NCI-H2107 treated with DMSO at 0.1 percent for 48 hours (cell line): Measurements from ENCODE around the gene RSPH3.
"Not testable (repeated sequence)": the region's sequence is repeated elsewhere in the genome, so short reads cannot be mapped to it uniquely, and the experiment has no call there.

Source experiments
- DNase-seq: peaks from one replicate; lab custom pipeline; 2025; ENCODE audit not compliant: unreplicated experiment; lab: John Stamatoyannopoulos, UW

RSPH3 gene

DNA sequence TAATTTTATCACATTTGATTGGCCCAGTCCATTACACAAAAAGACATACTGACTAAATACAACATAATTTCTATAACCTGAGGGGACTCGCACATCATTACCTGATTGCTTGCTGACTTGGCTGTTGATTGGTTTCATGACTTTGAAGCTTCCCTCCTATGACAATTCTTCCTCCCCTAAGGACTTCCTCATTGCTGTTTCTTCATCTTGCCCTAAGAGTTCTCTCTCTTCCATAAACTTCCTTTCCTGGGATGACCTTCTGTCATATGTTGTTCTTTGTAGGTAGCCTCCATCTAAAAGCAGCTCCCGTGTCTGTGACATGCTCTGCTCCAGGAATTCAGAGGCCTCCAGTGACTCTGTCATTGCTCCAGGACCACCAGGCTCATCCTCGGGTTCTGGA is 22.6 kb downstream of the RSPH3 start:
- DNase-seq: no peak

- peak; percentile 57 for DNase-seq
These were observed 27.5 kb downstream of the RSPH3 start for GRCh38 chr6:158972241-158973233.

DNA sequence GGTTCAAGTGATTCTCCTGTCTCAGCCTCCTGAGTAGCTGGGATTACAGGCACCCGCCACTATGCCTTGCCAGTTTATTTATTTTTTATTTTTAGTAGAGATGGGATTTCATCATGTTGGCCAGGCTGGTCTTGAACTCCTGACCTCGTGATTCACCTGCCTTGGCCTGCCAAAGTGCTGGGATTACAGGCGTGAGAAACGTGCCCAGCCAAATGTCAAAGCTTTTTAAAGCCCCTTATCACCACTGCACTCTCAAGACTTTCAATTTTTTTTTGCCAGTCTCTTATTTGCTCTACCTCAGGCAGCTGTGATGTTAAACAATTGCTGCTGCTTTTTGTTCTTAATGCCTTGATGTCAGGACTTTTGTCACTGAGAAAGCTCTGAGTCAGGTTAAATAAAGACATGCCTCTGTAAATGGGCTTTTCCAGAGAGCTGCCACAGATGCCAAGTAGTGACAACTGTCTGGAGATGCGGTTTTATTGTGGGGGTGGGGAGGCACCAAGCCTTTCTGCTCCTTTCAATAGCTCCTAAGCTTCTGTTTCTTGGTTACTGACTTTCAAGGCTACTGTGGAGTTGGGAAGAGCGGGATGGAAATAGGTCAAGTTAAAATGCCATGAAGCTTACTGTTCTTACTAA is 29.2 kb downstream of the RSPH3 start:
- no peak for DNase-seq

- DNase-seq: no peak
These were observed 30.9 kb downstream of the RSPH3 start for GRCh38 chr6:158969148-158969547.

DNA sequence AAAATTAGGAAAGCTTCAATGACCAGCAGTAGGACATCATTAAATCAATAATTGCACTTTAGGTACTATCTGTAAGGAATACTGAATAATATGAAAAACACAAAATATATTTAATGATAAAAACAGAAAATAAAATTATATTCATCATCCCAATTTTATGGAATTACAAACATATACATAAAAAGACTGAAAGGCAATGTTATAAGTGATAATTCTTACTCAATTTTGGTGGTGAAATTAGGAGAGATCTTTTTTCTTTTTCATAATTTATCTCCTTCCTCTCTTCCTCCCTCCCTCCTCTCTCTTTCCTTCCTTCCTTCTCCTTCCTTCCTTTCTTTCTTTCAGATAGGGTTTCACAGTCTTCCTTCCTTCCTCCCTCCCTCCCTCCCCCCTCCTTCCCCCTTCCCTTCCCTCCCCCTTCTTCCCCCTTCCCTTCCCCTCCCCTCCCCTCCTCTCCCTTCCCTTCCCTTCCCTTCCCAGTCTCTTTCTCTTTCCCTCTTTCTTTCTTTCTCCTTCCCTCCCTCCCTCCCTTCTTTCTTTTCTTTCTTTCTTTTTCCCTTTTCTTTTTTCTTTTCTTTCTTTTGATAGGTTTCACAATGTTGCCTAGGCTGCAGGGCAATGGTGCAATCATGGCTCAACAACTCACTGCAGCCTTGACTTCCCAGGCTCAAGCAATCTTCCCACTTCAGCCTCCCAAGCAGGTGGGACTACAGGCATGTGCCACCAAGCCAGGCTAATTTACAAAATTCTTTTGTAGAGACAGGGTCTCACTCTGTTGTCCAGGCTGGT is 36.8 kb downstream of the RSPH3 start:
- no peak for DNase-seq

DNA sequence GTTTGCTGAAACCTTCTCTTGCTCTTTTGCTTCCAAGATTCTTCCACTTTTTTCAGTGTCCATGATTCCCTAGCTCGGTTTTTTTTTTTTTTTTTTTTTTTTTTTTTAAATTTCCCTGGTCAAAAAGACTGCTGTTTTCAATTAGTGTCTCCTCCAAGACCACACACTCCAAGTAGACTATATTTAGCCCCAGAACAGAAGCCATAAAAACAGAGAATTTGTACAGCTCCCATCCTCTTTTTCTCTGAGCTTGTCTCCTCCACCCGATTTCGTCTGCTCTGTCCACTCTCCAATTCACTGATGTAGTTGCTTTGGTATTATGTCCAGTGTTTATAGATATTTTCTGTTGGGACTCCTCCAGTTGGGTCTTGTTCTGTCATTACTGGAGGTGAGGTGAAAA is 37.6 kb downstream of the RSPH3 start:
- no peak for DNase-seq

DNA sequence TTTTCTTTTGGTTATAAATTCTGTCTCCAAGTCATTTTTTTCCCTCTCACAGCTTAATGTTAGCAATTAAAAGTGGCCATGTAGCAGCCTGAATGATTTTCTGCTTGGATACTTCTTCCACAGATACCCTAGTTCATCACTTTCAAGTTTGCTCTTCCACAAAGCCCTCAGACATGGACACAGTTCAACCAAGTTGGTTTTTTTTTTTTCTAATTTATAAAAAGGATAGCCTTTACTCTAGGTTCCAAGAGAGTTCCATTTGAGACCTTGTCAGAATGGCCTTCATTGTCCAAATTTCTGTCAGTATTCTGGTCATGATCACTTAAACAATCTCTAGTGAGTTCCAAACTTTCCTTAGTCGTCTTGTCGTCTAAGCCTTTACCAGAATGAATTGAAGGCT is 40.0 kb downstream of the RSPH3 start:
- no peak for DNase-seq

DNA sequence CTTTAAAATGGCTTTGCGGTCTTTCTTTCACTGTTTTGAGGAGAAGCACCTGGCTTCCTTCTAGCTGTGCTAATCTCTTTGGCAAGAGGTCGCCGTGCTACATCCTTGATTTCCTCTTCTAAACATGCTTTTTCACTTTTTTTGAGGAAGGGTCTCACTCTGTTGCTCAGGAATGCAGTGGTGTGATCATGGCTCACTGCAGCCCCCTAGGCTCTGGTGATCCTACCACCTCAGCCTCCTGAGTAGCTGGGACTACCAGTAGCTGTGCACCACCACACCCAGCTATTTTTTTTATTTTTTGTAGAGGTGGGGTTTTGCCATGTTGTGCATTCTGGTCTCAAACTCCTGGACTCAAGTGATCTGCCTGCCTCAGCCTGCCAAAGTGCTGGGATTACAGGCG is 40.5 kb downstream of the RSPH3 start:
- no peak for DNase-seq

DNA sequence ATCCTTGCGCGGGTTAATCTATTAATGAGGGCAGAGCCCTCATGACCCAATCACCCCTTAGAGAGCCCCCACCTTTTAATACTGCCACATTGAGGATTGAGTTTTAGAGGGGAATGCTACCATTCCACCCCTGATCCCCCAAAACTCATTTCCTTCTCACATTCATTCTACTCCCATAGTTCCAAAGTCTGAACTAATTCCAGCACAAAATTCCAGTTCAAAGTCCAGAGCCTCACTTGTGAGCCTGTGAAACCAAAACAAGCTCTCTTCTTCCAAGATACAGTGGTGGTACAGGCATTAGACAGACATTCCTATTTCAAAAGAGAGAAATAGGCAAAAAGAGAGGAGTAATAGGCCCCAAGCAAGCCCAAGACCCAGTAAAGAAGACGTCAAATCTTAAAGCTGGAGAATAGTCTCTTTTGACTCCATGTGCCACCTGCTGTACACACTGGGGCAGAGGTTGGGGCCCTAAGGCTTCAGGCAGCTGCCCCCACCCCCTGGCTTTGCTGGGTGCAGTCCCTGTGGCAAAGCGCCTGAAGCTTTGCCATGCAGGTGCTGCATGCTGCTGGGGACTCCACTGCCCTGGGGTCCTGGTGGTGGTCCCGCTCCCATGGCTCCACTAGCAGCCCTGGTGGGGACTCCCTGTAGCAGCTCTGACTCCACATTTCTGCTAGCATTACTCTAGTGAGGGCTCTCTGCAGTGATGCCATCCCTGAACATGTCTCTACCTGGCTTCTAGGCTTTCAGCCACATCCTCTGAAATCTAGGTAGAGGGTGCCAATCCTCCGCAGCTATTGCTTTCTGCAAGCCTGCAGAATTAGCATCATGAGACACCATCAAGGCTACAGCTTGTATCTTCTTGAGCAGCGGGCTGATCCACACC is 41.3 kb downstream of the RSPH3 start:
- no peak for DNase-seq

DNA sequence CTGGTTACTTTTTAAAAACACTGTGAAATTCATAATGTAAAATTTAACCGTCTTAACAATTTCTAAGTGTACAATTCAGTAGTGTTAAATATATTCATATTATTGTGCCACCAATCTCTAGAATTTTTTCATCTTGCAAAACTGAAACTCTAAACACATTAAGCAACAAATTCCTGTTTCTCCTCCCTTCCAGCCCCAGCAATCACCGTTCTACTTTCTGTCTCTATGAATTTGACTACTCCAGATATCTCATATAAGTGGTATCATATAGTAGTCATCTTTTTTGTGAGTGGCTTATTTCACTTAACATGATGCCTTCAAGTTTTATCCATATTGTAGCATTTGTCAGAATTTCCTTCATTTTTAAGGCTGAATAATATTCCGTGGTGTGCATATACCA is 44.7 kb downstream of the RSPH3 start:
- no peak for DNase-seq

DNA sequence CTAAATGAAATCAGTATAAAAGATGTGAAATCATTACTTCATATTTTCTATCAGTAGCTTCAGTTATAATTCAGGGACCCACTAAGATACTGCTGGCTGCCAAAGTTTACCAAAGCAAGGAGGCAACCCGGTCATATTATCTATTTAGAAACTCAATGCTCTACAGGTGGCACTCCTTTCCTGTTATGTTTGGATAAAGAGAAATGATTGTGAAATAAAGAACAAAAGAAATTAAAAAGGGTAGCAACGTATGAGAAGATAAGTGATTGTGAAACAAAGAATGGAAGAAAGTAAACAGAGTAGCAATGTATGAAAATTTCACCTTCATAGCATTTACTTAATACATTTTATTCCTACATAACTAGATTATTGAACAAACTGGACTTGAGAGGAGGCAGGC is 45.2 kb downstream of the RSPH3 start:
- no peak for DNase-seq

DNA sequence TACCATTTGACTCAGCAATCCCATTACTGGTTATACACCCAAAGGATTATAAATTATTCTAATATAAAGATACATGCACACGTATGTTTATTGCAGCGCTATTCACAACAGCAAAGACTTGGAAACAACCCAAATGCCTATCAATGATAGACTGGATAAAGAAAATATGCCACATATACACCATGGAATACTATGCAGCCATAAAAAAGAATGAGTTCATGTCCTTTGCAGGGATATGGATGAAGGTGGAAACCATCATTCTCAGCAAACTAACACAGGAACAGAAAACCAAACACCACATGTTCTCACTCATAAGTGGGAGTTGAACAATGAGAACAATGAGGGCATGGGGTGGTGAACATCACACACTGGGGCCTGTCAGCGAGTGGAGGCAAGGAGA is 48.0 kb downstream of the RSPH3 start:
- not testable (repeated sequence) for DNase-seq

- not testable (repeated sequence) for DNase-seq
These were observed 48.4 kb downstream of the RSPH3 start for GRCh38 chr6:158951565-158951964.

- DNase-seq: no peak
These were observed 52.7 kb downstream of the RSPH3 start for GRCh38 chr6:158947284-158947683.

GRCh38 chr6:158943380-158944032 is 56.5 kb downstream of the RSPH3 start:
- DNase-seq: no peak

- no peak for DNase-seq
These were observed 57.7 kb downstream of the RSPH3 start for GRCh38 chr6:158942349-158942748.

DNA sequence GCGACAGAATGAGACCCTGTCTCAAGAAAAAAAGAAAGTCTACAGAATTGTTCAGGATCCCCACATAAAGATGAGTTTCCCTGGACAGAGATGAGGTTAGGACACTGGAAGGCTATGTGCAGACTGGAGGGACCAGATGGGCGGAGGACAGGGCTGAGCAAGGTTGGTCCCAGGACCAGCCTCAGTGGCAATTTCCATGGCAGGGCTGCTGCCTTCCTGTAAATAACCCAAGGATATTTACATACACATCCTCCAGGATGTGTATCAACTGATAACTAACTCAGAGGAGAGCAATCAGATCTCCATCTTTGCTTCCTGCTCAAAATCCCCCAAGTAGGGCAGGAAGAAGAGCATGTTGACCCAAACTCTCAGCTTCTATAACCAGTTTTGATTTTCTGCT is 58.8 kb downstream of the RSPH3 start:
- no peak for DNase-seq

GRCh38 chr6:158939255-158940159 is 60.5 kb downstream of the RSPH3 start:
- no peak for DNase-seq

- DNase-seq: no peak
These were observed 61.2 kb downstream of the RSPH3 start for GRCh38 chr6:158938811-158939254.
